H7 (cell line): ENCODE results near the gene LRPAP1. TPM values are rescaled to one million over a fixed set of nuclear protein-coding genes. Genes with fewer than 3 reads are reported as not detected.
"Not testable (repeated sequence)": the region's sequence is repeated elsewhere in the genome, so short reads cannot be mapped to it uniquely, and the experiment has no call there.

Experiments
- DNase-seq: peaks from one replicate; pipeline ENCODE4 v3.0.0; 2012
- H3K27me3 ChIP-seq: 2 replicates; pipeline ENCODE4 v1.6.0; 2011; ENCODE audit warnings: mild to moderate bottlenecking, low read length; ENCODE audit not compliant: control insufficient read depth, insufficient read depth
- H3K36me3 ChIP-seq: replicated peaks from 2 replicates; pipeline ENCODE4 v1.5.1; 2011; ENCODE audit warnings: low read length; ENCODE audit not compliant: control insufficient read depth, insufficient read depth
- H3K4me3 ChIP-seq: 2 replicates; pipeline ENCODE4 v1.5.1; 2011; ENCODE audit warnings: low read depth, mild to moderate bottlenecking, control low read depth, low read length, moderate library complexity; ENCODE audit not compliant: insufficient read depth
- total RNA-seq: library from RNA; depleted of rRNA; stranded (reverse); fragments of >200 nt; shearing (Covaris generic); gene quantifications from 2 replicates; pipeline ENCODE4 v1.2.3, GENCODE V29; 2014; rRNA removed

The LRPAP1 gene
- total RNA-seq: 57.9 and 101 TPM in 2 replicates

DNA sequence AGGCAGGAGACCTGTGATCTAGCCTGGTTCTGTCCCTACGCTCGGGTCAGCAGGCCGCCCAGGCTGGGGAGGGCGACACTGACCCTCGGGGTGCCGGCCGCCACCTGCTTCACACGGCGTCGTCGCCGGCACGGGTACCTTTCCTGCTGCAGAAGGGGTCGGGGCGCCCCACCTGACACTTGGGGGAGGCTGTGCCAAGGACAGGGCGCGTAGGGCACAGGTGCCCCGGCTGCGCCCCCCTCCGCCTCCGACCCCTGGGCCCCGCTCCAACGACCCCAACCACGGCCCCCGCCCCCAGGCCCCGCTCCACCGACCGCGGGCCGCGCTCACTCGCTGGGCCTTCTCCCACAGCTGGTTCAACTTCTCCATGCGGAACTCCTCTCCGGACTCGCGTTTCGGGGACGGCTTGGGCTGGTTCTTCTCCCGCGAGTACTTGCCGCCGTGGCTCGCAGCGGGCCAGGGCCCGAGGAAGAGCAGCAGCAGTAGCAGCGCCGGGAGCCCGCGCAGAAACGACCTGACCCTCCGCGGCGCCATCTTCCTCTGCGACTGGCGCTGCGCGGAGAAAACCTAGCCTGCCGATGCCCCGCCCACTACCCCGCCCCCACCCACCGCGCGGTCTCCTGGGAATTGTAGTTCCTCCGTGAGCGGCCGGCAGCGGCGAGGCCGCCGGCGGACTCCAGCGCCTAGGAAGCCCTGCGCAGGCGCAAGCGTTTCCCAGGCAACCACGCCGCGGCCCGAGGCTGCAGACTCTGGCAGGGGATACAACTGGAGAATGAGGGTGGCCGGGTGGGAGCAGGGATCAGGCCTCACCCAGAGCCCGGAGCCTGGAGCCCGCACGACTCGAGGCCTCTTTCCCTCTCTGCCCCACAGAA lies at the start of gene LRPAP1:
LRPAP1 (minus strand) TSS at position 544 of the 872 bp plus-strand sequence; CDS start at position 534, 10 bp downstream.
- peaks cover 6% of the 10 kb centered on the region for H3K36me3 ChIP-seq
- peak within 1 kb of the TSS; percentile 77 for H3K4me3 ChIP-seq
- H3K27me3 ChIP-seq: peaks cover 12% of the 10 kb centered on the region
- DNase-seq: peak; percentile 100

GRCh38 chr4:3581334-3582090 lies 49.3 kb upstream of the LRPAP1 start:
- not testable (repeated sequence) for H3K4me3 ChIP-seq, DNase-seq, H3K27me3 ChIP-seq, H3K36me3 ChIP-seq

DNA sequence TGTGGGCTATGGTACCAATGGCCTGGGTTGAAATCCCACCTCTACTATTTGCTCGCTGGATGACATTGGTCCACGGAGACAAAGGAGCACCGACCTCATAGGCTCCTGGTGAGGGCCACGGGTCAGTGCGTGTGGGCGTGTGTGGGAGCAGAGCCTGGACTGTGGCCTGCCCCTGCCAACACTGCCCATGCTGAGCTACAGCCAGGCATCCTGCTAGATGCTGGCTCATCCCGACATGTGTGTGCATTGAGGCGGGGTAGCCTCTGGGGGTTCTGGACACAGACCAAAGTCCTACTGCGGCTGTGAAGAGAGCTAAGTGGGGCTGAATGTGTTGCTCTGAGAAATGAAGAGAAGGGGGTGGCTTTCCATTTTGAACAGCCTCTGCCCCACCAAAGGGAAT lies 48.6 kb upstream of the LRPAP1 start:
- H3K36me3 ChIP-seq, H3K27me3 ChIP-seq, H3K4me3 ChIP-seq, DNase-seq: not testable (repeated sequence)

DNA sequence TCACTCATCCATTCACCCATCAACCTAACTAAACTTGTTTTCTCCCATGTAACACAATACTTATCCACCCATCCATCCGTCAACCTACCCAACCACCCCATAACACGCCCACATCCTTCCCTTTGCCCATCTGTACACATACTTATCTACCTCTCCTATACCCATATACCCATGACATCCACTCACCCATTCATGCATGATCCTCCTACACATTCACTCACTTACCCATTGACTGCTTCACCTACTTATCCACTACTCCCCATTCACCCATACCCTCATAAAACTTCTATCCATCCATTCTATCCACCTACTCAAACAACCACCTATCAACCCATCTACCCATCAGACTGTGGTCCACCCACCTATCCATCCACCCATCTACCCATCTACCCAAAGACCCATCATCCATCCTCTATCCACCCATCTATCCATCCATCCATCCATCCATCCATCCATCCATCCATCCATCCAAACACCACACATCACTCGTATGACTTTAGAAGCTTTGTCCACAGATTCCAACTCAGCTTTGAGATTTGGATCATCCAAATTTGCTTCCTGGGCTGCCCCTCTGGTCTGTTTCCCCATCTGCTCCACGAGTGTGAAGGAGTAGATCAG lies 46.4 kb upstream of the LRPAP1 start:
- DNase-seq: not testable (repeated sequence)

GRCh38 chr4:3578052-3578451 lies 45.8 kb upstream of the LRPAP1 start:
- not testable (repeated sequence) for DNase-seq, H3K4me3 ChIP-seq, H3K36me3 ChIP-seq, H3K27me3 ChIP-seq

More for the DNA sequence above, 46.4 kb upstream of the LRPAP1 start:
- H3K27me3 ChIP-seq, H3K4me3 ChIP-seq, H3K36me3 ChIP-seq: not testable (repeated sequence)

GRCh38 chr4:3577208-3577892 lies 45.1 kb upstream of the LRPAP1 start:
- not testable (repeated sequence) for DNase-seq, H3K36me3 ChIP-seq, H3K4me3 ChIP-seq, H3K27me3 ChIP-seq

- DNase-seq, H3K36me3 ChIP-seq, H3K4me3 ChIP-seq, H3K27me3 ChIP-seq: not testable (repeated sequence)
Measured at GRCh38 chr4:3576533-3577207, 44.4 kb upstream of the LRPAP1 start.

GRCh38 chr4:3575426-3576369 lies 43.5 kb upstream of the LRPAP1 start:
- DNase-seq, H3K36me3 ChIP-seq, H3K4me3 ChIP-seq, H3K27me3 ChIP-seq: not testable (repeated sequence)

- H3K36me3 ChIP-seq, H3K4me3 ChIP-seq, DNase-seq: not testable (repeated sequence)
Measured at GRCh38 chr4:3574865-3575264, 42.6 kb upstream of the LRPAP1 start.

DNA sequence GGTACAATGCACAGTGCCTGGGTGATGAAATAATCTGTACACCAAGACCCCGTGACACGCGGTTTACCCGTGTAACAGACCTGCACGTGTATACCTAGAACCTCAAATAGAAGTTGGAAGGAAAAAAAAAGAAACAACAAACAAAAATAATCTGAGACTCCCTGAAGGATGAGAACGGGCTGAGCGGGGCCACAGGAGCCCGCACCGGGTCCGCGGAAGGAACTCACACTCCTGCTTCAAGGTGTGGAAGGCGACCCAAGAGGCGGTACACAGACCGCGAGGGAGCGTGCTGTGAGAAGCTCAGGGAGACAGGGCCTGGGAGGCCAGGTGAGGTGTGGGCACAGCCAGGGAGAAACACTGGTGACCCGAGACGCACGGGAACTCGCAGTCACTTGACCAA lies 42.1 kb upstream of the LRPAP1 start:
- not testable (repeated sequence) for H3K36me3 ChIP-seq, DNase-seq, H3K4me3 ChIP-seq, H3K27me3 ChIP-seq

More at GRCh38 chr4:3574865-3575264, 42.6 kb upstream of the LRPAP1 start:
- not testable (repeated sequence) for H3K27me3 ChIP-seq

DNA sequence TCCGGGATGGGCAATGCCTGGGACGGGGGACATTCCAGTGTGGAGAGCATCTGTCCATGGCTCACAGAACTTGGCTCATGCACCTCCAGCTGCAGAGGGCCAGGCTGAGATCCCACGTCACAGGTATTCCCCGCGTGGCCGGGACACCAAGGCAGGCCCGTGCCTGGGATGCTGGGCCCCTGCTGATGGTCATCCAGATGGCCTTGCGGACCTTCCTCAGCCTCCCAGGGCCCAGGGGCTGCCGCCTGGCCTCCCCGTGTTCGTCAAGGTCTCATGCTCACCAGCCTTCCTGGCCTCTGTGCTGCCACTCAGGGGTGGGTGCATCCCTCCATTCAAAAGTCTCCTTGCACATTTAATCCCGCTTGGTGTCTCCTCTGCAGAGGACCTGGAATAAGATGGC lies 40.9 kb upstream of the LRPAP1 start:
- peak; percentile 27 for DNase-seq
- Histone ChIP-seq H3K36me3 (no peaks in the 10 kb centered on the region), H3K4me3 (no peak overlapping the region), H3K27me3 (no peaks in the 10 kb centered on the region)

DNA sequence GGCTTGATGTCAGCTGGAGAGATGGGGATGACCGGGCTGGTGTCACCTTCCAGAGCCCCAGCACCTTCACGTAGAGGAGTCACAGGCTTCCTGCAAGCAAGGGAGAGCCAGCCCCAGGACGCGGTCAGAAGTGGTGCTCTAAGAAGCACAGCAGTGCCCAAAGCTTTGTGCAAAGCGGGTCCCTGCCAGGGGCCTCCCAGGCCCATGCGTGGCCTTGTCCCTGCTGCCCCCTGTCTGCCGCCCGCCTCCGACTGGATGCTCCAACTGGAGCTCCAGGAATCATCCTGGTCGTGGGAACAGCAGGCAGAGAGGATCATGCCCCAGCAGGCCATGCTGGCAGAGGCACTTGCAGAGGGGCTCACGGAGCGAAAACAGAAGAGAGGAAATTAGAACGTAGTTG lies 40.1 kb upstream of the LRPAP1 start:
- Histone ChIP-seq H3K36me3 (no peaks in the 10 kb centered on the region), H3K27me3 (no peaks in the 10 kb centered on the region), H3K4me3 (no peak overlapping the region)
- peak; percentile 75 for DNase-seq

GRCh38 chr4:3571921-3572320 lies 39.7 kb upstream of the LRPAP1 start:
- Histone ChIP-seq H3K4me3 (no peak overlapping the region), H3K36me3 (no peaks in the 10 kb centered on the region), H3K27me3 (no peaks in the 10 kb centered on the region)
- DNase-seq: peak; percentile 26
